GM23338 (cell line): ENCODE results near the gene PDC. TPM values are rescaled to one million over a fixed set of nuclear protein-coding genes. Genes with fewer than 3 reads are reported as not detected.

Experiments used
- ATAC-seq: fragments of 200-7000 bp; cut with Tn5 transposase; 3 replicates; pipeline ENCODE4 v1.9.1; 2020
- DNase-seq: peaks from one replicate; pipeline ENCODE4 v3.0.0-alpha.2; 2015; ENCODE audit warnings: low spot score
- H2AFZ ChIP-seq: fragments of 200-600 bp; sonication (generic); 2 replicates; pipeline ENCODE4 v1.8.0; 2016; ENCODE audit warnings: antibody characterized with exemption, mild to moderate bottlenecking, moderate library complexity
- H3F3A ChIP-seq: fragments of 200-600 bp; sonication (generic); replicated peaks from 2 replicates; pipeline ENCODE4 v1.8.0; 2017; ENCODE audit warnings: antibody characterized with exemption, mixed run types, low read depth
- H3K27ac ChIP-seq: fragments of 200-600 bp; sonication (generic); 2 replicates; pipeline ENCODE4 v1.6.1; 2016; ENCODE audit warnings: low read depth
- H3K27me3 ChIP-seq: fragments of 200-600 bp; sonication (generic); 2 replicates; pipeline ENCODE4 v1.8.0; 2016; ENCODE audit warnings: mild to moderate bottlenecking, mixed run types, moderate library complexity; ENCODE audit not compliant: insufficient read depth
- H3K36me3 ChIP-seq: fragments of 200-600 bp; sonication (generic); 2 replicates; pipeline ENCODE4 v1.8.0; 2016; ENCODE audit warnings: mild to moderate bottlenecking; ENCODE audit not compliant: insufficient read depth
- H3K4me1 ChIP-seq: fragments of 200-600 bp; sonication (generic); 2 replicates; pipeline ENCODE4 v1.8.0; 2016; ENCODE audit warnings: mild to moderate bottlenecking, moderate library complexity; ENCODE audit not compliant: insufficient read depth
- H3K4me2 ChIP-seq: fragments of 200-600 bp; sonication (generic); 2 replicates; pipeline ENCODE4 v1.7.1; 2017; ENCODE audit warnings: mixed run types
- H3K4me3 ChIP-seq: fragments of 200-600 bp; sonication (generic); 2 replicates; pipeline ENCODE4 v1.6.1; 2016; ENCODE audit warnings: mixed run types
- H3K79me2 ChIP-seq: fragments of 200-600 bp; sonication (generic); replicated peaks from 2 replicates; pipeline ENCODE4 v1.8.0; 2017; ENCODE audit warnings: mild to moderate bottlenecking; ENCODE audit not compliant: insufficient read depth
- H3K9me2 ChIP-seq: fragments of 200-600 bp; sonication (generic); 2 replicates; pipeline ENCODE4 v1.8.0; 2017; ENCODE audit not compliant: insufficient read depth
- H4K20me1 ChIP-seq: fragments of 200-600 bp; sonication (generic); replicated peaks from 2 replicates; pipeline ENCODE4 v1.8.0; 2017; ENCODE audit warnings: mild to moderate bottlenecking; ENCODE audit not compliant: insufficient read depth
- H3K27ac Mint-ChIP-seq: 2 replicates; pipeline ENCODE4 v1.8.0; 2020; ENCODE audit warnings: inconsistent platforms, mild to moderate bottlenecking, moderate library complexity, mixed read lengths
- H3K27me3 Mint-ChIP-seq: 3 replicates; pipeline ENCODE4 v1.8.0; 2022; ENCODE audit warnings: low read depth, mild to moderate bottlenecking, moderate library complexity, mixed read lengths, inconsistent platforms; ENCODE audit not compliant: insufficient read depth, poor library complexity
- H3K36me3 Mint-ChIP-seq: 3 replicates; pipeline ENCODE4 v1.8.0; 2021; ENCODE audit warnings: low read depth, mild to moderate bottlenecking, inconsistent platforms, moderate library complexity, mixed read lengths
- H3K4me1 Mint-ChIP-seq: 3 replicates; pipeline ENCODE4 v1.8.0; 2020; ENCODE audit warnings: mild to moderate bottlenecking, inconsistent platforms, mixed read lengths
- H3K4me3 Mint-ChIP-seq: 3 replicates; pipeline ENCODE4 v1.8.0; 2021; ENCODE audit warnings: moderate library complexity, mild to moderate bottlenecking, inconsistent platforms, mixed read lengths
- H3K9me3 Mint-ChIP-seq: 3 replicates; pipeline ENCODE4 v1.8.0; 2020; ENCODE audit warnings: moderate library complexity, mild to moderate bottlenecking, inconsistent platforms, mixed read lengths
- CREB1 ChIP-seq: fragments of 250-450 bp; sonication (Bioruptor Pico); IDR thresholded peaks from 2 replicates; pipeline ENCODE4 v1.5.0; 2020; ENCODE audit warnings: low read depth, mild to moderate bottlenecking, moderate library complexity
- CTCF ChIP-seq, 2 experiments: fragments of 200-600 bp in 1 of 2; sonication (generic) in 1 of 2; conservative IDR thresholded peaks; 2 replicates each; pipeline versions ENCODE4 v1.5.1 to v1.6.1; 2016 to 2017; ENCODE audit warnings: antibody characterized with exemption in 2 of 2, low read depth in 2 of 2, mild to moderate bottlenecking in 2 of 2, moderate library complexity in 1 of 2
- ETS1 ChIP-seq: IDR thresholded peaks from 2 replicates; pipeline ENCODE4 v1.6.1; 2016; ENCODE audit warnings: antibody characterized with exemption
- EZH2 ChIP-seq: fragments of 200-600 bp; sonication (generic); IDR thresholded peaks from one replicate; pipeline ENCODE4 v1.8.0; 2017; ENCODE audit warnings: antibody characterized with exemption, mild to moderate bottlenecking, low read depth; ENCODE audit not compliant: unreplicated experiment
- EZH2phosphoT487 ChIP-seq: fragments of 200-600 bp; sonication (generic); IDR thresholded peaks from one replicate; pipeline ENCODE4 v1.8.1; 2018; ENCODE audit warnings: antibody characterized with exemption; ENCODE audit not compliant: unreplicated experiment
- JUNB ChIP-seq: IDR thresholded peaks from one replicate; pipeline ENCODE4 v1.6.1; 2016; ENCODE audit warnings: antibody characterized with exemption; ENCODE audit not compliant: unreplicated experiment
- NANOG ChIP-seq: IDR thresholded peaks from 2 replicates; pipeline ENCODE4 v1.6.1; 2016; ENCODE audit warnings: antibody characterized with exemption, borderline replicate concordance
- POLR2AphosphoS5 ChIP-seq: IDR thresholded peaks from 2 replicates; pipeline ENCODE4 v1.6.1; 2016; ENCODE audit warnings: antibody characterized with exemption, low read depth
- REST ChIP-seq: IDR thresholded peaks from one replicate; pipeline ENCODE4 v1.6.1; 2018; ENCODE audit warnings: antibody characterized with exemption; ENCODE audit not compliant: unreplicated experiment
- STAT1 ChIP-seq: IDR thresholded peaks from one replicate; pipeline ENCODE4 v1.6.1; 2016; ENCODE audit warnings: antibody characterized with exemption; ENCODE audit not compliant: unreplicated experiment
- ZNF114 ChIP-seq: fragments of 250-450 bp; sonication (Bioruptor Pico); IDR thresholded peaks from 2 replicates; pipeline ENCODE4 v1.5.0; 2020; ENCODE audit warnings: mild to moderate bottlenecking, moderate library complexity
- ZNF331 ChIP-seq: fragments of 250-450 bp; sonication (Bioruptor Pico); IDR thresholded peaks from 2 replicates; pipeline ENCODE4 v1.5.0; 2020; ENCODE audit warnings: low read depth, mild to moderate bottlenecking, moderate library complexity
- ZNF462 ChIP-seq: fragments of 250-450 bp; sonication (Bioruptor Pico); IDR thresholded peaks from 2 replicates; pipeline ENCODE4 v1.5.0; 2020; ENCODE audit warnings: mild to moderate bottlenecking, moderate library complexity
- polyA plus RNA-seq: library from polyadenylated mRNA; unstranded; fragments of >200 nt; fragmentation: Nextera tagmentation; extraction: Ambion mirVana; gene quantifications from 2 replicates; pipeline ENCODE4 v1.2.1, GENCODE V29; 2016
- total RNA-seq: library from RNA; depleted of rRNA; stranded (reverse); fragments of >200 nt; shearing (Covaris generic); gene quantifications from 2 replicates; pipeline ENCODE4 v1.2.3, GENCODE V29; 2014

Gene PDC
- total and polyA plus RNA-seq, 2 experiments from 2014 or later: not detected

GRCh38 chr1:186502087-186502486, 41.2 kb upstream of the PDC start:
- H3K4me3 Mint-ChIP-seq: no peak overlapping the region
- peaks cover 3% of the 10 kb centered on the region for H3K27me3 Mint-ChIP-seq
- no peak overlapping the region for H3K27ac Mint-ChIP-seq

More at GRCh38 chr1:186502087-186502486, 41.2 kb upstream of the PDC start:
- Histone ChIP-seq H3K4me2 (no peak overlapping the region), H2AFZ (no peak overlapping the region), H3K27me3 (no peaks in the 10 kb centered on the region), H4K20me1 (no peaks in the 10 kb centered on the region), H3K4me3 (no peak overlapping the region), H3K79me2 (no peaks in the 10 kb centered on the region), H3K36me3 (no peaks in the 10 kb centered on the region), H3K9me2 (no peaks in the 10 kb centered on the region), H3K4me1 (peaks cover 6% of the 10 kb centered on the region; the same call in 1 of the 2 replicates), H3F3A (no peaks in the 10 kb centered on the region), H3K27ac (no peak overlapping the region)
- Mint-ChIP-seq H3K4me1 (peaks cover 19% of the 10 kb centered on the region), H3K9me3 (peaks cover 14% of the 10 kb centered on the region), H3K36me3 (peaks cover 3% of the 10 kb centered on the region; the same call in 2 of the 3 replicates)
- TF ChIP-seq ZNF331 (CRISPR knock-in tag) (no peak), ETS1 (no peak), EZH2phosphoT487 (no peak), CREB1 (CRISPR knock-in tag) (no peak), ZNF462 (CRISPR knock-in tag) (no peak), CTCF (conservative IDR thresholded peaks at IDR 0.05; ENCODE audit: low read depth in 2 of 2) (no peak), JUNB (no peak), POLR2AphosphoS5 (no peak), ZNF114 (CRISPR knock-in tag) (no peak), EZH2 (no peak), STAT1 (no peak), NANOG (no peak), REST (no peak)
- DNase-seq (no peak), ATAC-seq (no peak)
